ENCODE data around the gene MRLN.
"Not testable (repeated sequence)": the region's sequence is repeated elsewhere in the genome, so short reads cannot be mapped to it uniquely, and the experiment has no call there.

Gene MRLN

DNA sequence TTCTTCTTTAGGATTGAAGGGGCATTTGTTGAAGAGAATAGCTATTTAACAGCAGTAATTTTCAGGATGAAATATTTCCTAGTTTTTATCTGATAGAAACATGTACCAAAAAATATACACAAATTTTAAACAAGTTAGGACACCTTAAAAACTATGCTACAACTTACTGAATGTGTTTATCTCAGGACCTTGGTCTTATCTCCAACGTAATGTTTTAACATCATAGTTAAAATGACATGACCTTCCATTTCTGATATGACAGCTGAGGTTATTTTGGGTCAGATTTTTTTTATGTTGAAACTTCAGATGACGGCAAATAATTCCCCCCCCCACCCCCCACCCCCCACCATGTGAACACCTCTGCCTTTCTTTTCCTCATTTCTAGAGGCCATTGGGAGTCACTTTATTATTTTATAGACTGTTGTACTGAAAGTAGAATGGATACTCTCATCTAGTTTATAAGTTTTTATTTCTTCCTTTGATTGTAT lies 8.0 kb downstream of the MRLN start:
- ChIA-PET POLR2A (interaction anchor here (0.6 kb wide), 1 partner anchor 43 kb away, joined by 3 read pairs; no protein-coding TSS in a partner anchor), CTCF (no interaction called here)
- no peak for DNase-seq (ENCODE audit: extremely low spot score)
- TF ChIP-seq ZNF384 (IDR thresholded peaks at IDR 0.05) (no peak), HDGF (IDR thresholded peaks at IDR 0.05; ENCODE audit: borderline replicate concordance) (no peak), BHLHE40 (IDR thresholded peaks at IDR 0.05; ENCODE audit: borderline replicate concordance) (no peak), FOXM1 (IDR thresholded peaks at IDR 0.05; ENCODE audit: borderline replicate concordance) (no peak), ELF4 (IDR thresholded peaks at IDR 0.05) (no peak), SUZ12 (IDR thresholded peaks at IDR 0.05) (no peak)
- TF ChIP-seq, protein P1, sequence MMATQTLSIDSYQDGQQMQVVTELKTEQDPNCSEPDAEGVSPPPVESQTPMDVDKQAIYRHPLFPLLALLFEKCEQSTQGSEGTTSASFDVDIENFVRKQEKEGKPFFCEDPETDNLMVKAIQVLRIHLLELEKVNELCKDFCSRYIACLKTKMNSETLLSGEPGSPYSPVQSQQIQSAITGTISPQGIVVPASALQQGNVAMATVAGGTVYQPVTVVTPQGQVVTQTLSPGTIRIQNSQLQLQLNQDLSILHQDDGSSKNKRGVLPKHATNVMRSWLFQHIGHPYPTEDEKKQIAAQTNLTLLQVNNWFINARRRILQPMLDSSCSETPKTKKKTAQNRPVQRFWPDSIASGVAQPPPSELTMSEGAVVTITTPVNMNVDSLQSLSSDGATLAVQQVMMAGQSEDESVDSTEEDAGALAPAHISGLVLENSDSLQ (IDR thresholded peaks at IDR 0.05) = no peak

DNA sequence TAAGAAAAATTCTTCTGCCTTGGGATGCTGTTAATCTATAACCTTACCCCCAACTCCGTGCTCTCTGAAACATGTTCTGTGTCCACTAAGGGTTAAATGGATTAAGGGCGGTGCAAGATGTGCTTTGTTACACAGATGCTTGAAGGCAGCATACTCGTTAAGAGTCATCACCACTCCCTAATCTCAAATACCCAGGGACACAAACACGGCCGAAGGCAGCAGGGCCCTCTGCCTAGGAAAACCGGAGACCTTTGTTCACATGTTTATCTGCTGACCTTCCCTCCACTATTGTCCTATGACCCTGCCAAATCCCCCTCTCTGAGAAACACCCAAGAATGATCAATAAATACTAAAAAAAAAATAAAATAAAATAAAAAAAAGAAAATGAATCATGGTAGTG lies 8.5 kb downstream of the MRLN start:
- DNase-seq (ENCODE audit: extremely low spot score); CTCF ChIA-PET: not testable (repeated sequence)
- POLR2A ChIA-PET = interaction anchor here (0.6 kb wide), 1 partner anchor 44 kb away, joined by 3 read pairs; no protein-coding TSS in a partner anchor

DNA sequence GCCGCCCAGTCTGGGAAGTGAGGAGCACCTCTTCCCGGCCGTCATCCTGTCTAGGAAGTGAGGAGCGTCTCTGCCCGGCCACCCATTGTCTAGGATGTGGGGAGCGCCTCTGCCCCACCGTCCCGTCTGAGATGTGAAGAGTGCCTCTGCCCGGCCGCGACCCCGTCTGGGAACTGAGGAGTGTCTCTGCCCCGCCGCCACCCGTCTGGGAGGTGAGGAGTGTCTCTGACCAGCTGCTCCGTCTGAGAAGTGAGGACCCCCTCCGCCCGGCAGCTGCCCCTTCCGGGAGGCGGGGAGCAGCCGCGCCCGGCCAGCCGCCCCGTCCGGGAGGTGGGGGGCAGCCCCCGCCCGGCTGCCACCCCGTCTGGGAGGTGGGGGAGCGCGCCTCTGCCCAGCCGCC lies 9.1 kb downstream of the MRLN start:
- CTCF ChIA-PET; DNase-seq (ENCODE audit: extremely low spot score); POLR2A ChIA-PET: not testable (repeated sequence)

DNA sequence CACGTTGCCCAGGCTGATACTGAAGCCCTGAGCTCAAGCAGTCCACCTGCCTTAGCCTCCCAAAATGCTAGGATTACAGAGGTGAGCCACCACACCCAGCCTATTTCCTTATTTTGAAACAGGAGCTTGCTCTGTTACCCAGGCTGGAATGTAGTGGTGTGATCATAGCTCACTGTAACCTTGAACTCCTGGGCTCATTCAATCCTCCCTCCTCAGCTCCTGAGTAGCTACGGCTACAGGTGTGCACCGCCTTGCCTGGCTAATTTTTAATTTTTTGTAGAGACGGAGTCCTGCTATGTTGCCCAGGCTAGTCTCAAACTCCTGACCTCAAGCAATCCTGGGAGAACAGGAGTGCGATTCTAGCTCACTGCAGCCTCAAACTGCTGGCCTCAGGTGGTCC lies 11.7 kb downstream of the MRLN start:
- CTCF ChIA-PET = no interaction called here
- DNase-seq (ENCODE audit: extremely low spot score) = no peak
- TF ChIP-seq ELF4 (IDR thresholded peaks at IDR 0.05) (no peak), FOXK2 (IDR thresholded peaks at IDR 0.05) (no peak), FOXA1 (IDR thresholded peaks at IDR 0.05) (no peak), HDGF (IDR thresholded peaks at IDR 0.05; ENCODE audit: borderline replicate concordance) (no peak), SP1 (IDR thresholded peaks at IDR 0.05) (no peak), CTBP1 (IDR thresholded peaks at IDR 0.05; ENCODE audit: borderline replicate concordance) (no peak), BHLHE40 (IDR thresholded peaks at IDR 0.05; ENCODE audit: borderline replicate concordance) (no peak), FOXM1 (IDR thresholded peaks at IDR 0.05; ENCODE audit: borderline replicate concordance) (no peak), ZNF384 (IDR thresholded peaks at IDR 0.05) (no peak), LEF1 (IDR thresholded peaks at IDR 0.05; ENCODE audit: borderline replicate concordance) (no peak), SUZ12 (IDR thresholded peaks at IDR 0.05) (no peak), L3MBTL2 (conservative IDR thresholded peaks at IDR 0.05) (no peak), TARDBP (IDR thresholded peaks at IDR 0.05) (no peak)
- TF ChIP-seq, protein P1 (IDR thresholded peaks at IDR 0.05) = no peak
- POLR2A ChIA-PET = no interaction called here

DNA sequence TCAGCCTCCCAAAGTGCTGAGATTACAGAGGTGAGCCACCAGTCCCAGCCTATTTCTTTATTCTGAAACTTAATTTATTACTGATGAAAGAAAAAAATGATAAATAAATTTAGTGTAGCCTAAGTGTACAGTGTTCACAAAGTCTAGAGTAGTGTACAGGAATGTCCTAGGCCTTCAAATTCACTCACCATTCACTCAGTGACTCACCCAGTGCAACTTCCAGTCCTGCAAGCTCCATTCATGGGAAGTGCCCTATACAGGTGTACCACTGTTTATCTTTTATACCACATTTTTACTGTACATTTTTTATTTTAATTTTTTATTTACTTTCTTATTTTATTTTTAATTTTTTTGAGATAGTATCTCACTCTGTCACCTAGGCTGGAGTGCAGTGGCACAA lies 12.2 kb downstream of the MRLN start:
- POLR2A ChIA-PET = no interaction called here
- TF ChIP-seq, protein P1 (IDR thresholded peaks at IDR 0.05) = no peak
- TF ChIP-seq FOXA1 (IDR thresholded peaks at IDR 0.05) = no peak
- TF ChIP-seq SP1 (IDR thresholded peaks at IDR 0.05) = no peak
- TF ChIP-seq CTBP1 (IDR thresholded peaks at IDR 0.05; ENCODE audit: borderline replicate concordance) = no peak
- no peak for TF ChIP-seq FOXM1 (IDR thresholded peaks at IDR 0.05; ENCODE audit: borderline replicate concordance)
- TF ChIP-seq FOXK2 (IDR thresholded peaks at IDR 0.05) = no peak
- no peak for TF ChIP-seq L3MBTL2 (conservative IDR thresholded peaks at IDR 0.05)
- TF ChIP-seq BHLHE40 (IDR thresholded peaks at IDR 0.05; ENCODE audit: borderline replicate concordance) = no peak
- no peak for TF ChIP-seq ELF4 (IDR thresholded peaks at IDR 0.05)
- TF ChIP-seq ZNF384 (IDR thresholded peaks at IDR 0.05) = no peak
- no peak for TF ChIP-seq HDGF (IDR thresholded peaks at IDR 0.05; ENCODE audit: borderline replicate concordance)
- no peak for TF ChIP-seq ARNT (IDR thresholded peaks at IDR 0.05)
- TF ChIP-seq TARDBP (IDR thresholded peaks at IDR 0.05) = no peak
- no peak for TF ChIP-seq SUZ12 (IDR thresholded peaks at IDR 0.05)
- TF ChIP-seq NFRKB (IDR thresholded peaks at IDR 0.05) = no peak
- no peak for TF ChIP-seq LEF1 (IDR thresholded peaks at IDR 0.05; ENCODE audit: borderline replicate concordance)
- no peak for DNase-seq (ENCODE audit: extremely low spot score)
- CTCF ChIA-PET = no interaction called here

DNA sequence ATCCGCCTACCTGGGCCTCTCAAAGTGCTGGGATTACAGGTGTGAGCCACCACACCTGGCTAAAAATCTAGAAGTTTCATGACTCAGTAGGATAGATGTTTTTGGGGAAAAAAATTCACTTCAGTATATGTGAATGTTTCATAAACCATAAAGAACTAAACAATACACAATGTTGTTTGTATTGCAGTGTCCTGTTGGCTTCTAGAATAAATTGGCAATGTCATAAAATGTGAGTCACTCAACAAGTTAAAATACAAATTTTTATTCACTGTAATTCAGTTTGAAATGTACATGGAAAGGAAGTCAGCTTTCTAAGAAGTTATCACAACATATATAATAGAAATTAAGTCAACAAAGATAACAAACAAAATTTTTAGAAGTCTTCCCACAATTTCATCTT lies 16.5 kb downstream of the MRLN start:
- ChIA-PET POLR2A (no interaction called here), CTCF (no interaction called here)
- no peak for DNase-seq (ENCODE audit: extremely low spot score)
- TF ChIP-seq SP1 (IDR thresholded peaks at IDR 0.05) (no peak), ELF4 (IDR thresholded peaks at IDR 0.05) (no peak), CTBP1 (IDR thresholded peaks at IDR 0.05; ENCODE audit: borderline replicate concordance) (no peak), TARDBP (IDR thresholded peaks at IDR 0.05) (no peak)
- TF ChIP-seq, protein P1 (IDR thresholded peaks at IDR 0.05) = no peak

DNA sequence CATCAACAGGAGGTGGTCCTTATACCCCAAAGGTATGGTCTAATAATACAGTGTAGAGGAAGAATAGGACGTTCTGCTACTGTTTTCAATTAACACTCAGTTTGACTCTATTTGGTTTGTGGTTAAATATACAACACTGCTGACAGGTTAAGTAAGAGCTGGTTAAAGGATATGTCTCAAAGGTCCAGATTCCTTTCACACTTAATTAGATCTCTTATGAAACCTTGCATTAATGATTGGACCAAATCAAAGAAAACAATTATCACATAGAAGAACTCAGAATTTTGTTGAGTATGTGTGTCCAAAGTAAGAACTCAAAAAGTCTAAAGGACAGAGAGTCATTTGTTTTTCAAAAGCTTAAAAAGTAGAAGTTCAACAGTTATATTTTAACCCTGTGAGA lies 18.0 kb downstream of the MRLN start:
- TF ChIP-seq FOXA1 (IDR thresholded peaks at IDR 0.05) (no peak), L3MBTL2 (conservative IDR thresholded peaks at IDR 0.05) (no peak), TARDBP (IDR thresholded peaks at IDR 0.05) (no peak), LEF1 (IDR thresholded peaks at IDR 0.05; ENCODE audit: borderline replicate concordance) (no peak), CTBP1 (IDR thresholded peaks at IDR 0.05; ENCODE audit: borderline replicate concordance) (no peak), SUZ12 (IDR thresholded peaks at IDR 0.05) (no peak), FOXM1 (IDR thresholded peaks at IDR 0.05; ENCODE audit: borderline replicate concordance) (no peak), HDGF (IDR thresholded peaks at IDR 0.05; ENCODE audit: borderline replicate concordance) (no peak), SP1 (IDR thresholded peaks at IDR 0.05) (no peak), ELF4 (IDR thresholded peaks at IDR 0.05) (no peak), BHLHE40 (IDR thresholded peaks at IDR 0.05; ENCODE audit: borderline replicate concordance) (no peak), FOXK2 (IDR thresholded peaks at IDR 0.05) (no peak), NFRKB (IDR thresholded peaks at IDR 0.05) (no peak), ZNF384 (IDR thresholded peaks at IDR 0.05) (no peak), ARNT (IDR thresholded peaks at IDR 0.05) (no peak)
- TF ChIP-seq, protein P1 (IDR thresholded peaks at IDR 0.05) = no peak
- DNase-seq (ENCODE audit: extremely low spot score) = no peak
- POLR2A ChIA-PET = no interaction called here
- CTCF ChIA-PET = no interaction called here
